GM04503 (cell line): ENCODE results near the gene UNC45A.

Experiments used
- DNase-seq: peaks from one replicate; pipeline ENCODE4 v3.0.0-alpha.2; 2012; ENCODE audit warnings: low read depth

UNC45A gene

GRCh38 chr15:90946941-90947576 is 12.0 kb downstream of the UNC45A start:
- DNase-seq, result no peak

- DNase-seq, result no peak
Observed at GRCh38 chr15:90947577-90948357, 12.7 kb downstream of the UNC45A start.

GRCh38 chr15:90948506-90948905 is 13.4 kb downstream of the UNC45A start:
- DNase-seq, result no peak

- DNase-seq, result no peak
Observed at GRCh38 chr15:90949979-90950675, 15.0 kb downstream of the UNC45A start.

GRCh38 chr15:90950676-90951075 is 15.6 kb downstream of the UNC45A start:
- no peak for DNase-seq

GRCh38 chr15:90952901-90953677 is 18.0 kb downstream of the UNC45A start:
- DNase-seq, result no peak

- DNase-seq, result no peak
Observed at GRCh38 chr15:90953947-90954711, 19.0 kb downstream of the UNC45A start.

- DNase-seq, result peak; percentile 63
Observed at GRCh38 chr15:90954712-90955623, 19.9 kb downstream of the UNC45A start, which contains the start of gene RCCD1. TSS of gene RCCD1 (plus strand) at chr15:90954884. CDS start at chr15:90956735, 1,851 bp downstream.

- no peak for DNase-seq
Observed at GRCh38 chr15:90955624-90956273, 20.7 kb downstream of the UNC45A start.

GRCh38 chr15:90956274-90957030 is 21.4 kb downstream of the UNC45A start:
- DNase-seq, result no peak

GRCh38 chr15:90957031-90957790 is 22.1 kb downstream of the UNC45A start:
- no peak for DNase-seq

GRCh38 chr15:90957791-90958190 is 22.7 kb downstream of the UNC45A start:
- DNase-seq, result no peak

- no peak for DNase-seq
Observed at GRCh38 chr15:90959028-90959595, 24.0 kb downstream of the UNC45A start.

GRCh38 chr15:90959894-90960293 is 24.8 kb downstream of the UNC45A start:
- DNase-seq, result peak; percentile 39

- no peak for DNase-seq
Observed at GRCh38 chr15:90960298-90961091, 25.4 kb downstream of the UNC45A start.

- DNase-seq, result no peak
Observed at GRCh38 chr15:90962021-90962420, 26.9 kb downstream of the UNC45A start.

- DNase-seq, result no peak
Observed at GRCh38 chr15:90966262-90966661, 31.2 kb downstream of the UNC45A start.
